HepG2 (cell line): ENCODE measurements around the gene ISCU. TPM values are rescaled to one million over a fixed set of nuclear protein-coding genes. Genes with fewer than 3 reads are reported as not detected.

ENCODE experiments used
- ATAC-seq: fragments of 200-7000 bp; cut with Tn5 transposase; 3 replicates; pipeline ENCODE4 v1.9.1; 2020; ENCODE audit warnings: mild to moderate bottlenecking, moderate library complexity
- BruUV-seq: library from RNA; stranded (reverse); fragments of 400-500 nt; replicated peaks from 2 replicates; lab custom pipeline; 2021; lab: Mats Ljungman, UMichigan
- CTCF ChIA-PET: fragments of 300-600 bp; formaldehyde crosslinking; extraction: SDS; loops from one replicate; lab custom pipeline; 2021; ENCODE audit warnings: low total read pairs, inconsistent platforms, low intra/inter-chr PET ratio; lab: Yijun Ruan, JAX
- POLR2A ChIA-PET: fragments of 350-600 bp; sonication (Branson Sonifier 250); formaldehyde crosslinking; loops from one replicate; lab custom pipeline; 2020; ENCODE audit warnings: antibody characterized with exemption, inconsistent platforms; lab: Yijun Ruan, JAX
- DNase-seq: peaks from one replicate; pipeline ENCODE4 v3.0.0-alpha.2; 2015; ENCODE audit warnings: low spot score
- FAIRE-seq: peaks from 3 replicates; lab custom pipeline; 2011; peaks lifted over from hg19 to GRCh38; lab: Jason Lieb, UNC
- H2AFZ ChIP-seq: one replicate; pipeline ENCODE4 v1.6.1; 2011; ENCODE audit warnings: low read length, inconsistent platforms
- H3K27ac ChIP-seq: fragments of 300-600 bp; 3 replicates; pipeline ENCODE4 v1.8.0; 2011; ENCODE audit warnings: mixed run types, mild to moderate bottlenecking, mixed read lengths, low read length, inconsistent platforms; ENCODE audit not compliant: insufficient read depth; ENCODE audit errors: extremely low read length
- H3K27me3 ChIP-seq, 2 experiments: fragments of 200-600 bp in 1 of 2; 2 replicates in 1 of 2; 3 replicates in 1 of 2; pipeline versions ENCODE4 v1.6.0 to v1.8.0; 2011; ENCODE audit warnings: low read length in 2 of 2, mild to moderate bottlenecking in 2 of 2, moderate library complexity in 2 of 2, inconsistent platforms in 1 of 2; ENCODE audit not compliant: insufficient read depth in 2 of 2, control insufficient read depth in 1 of 2
- H3K36me3 ChIP-seq, 2 experiments: fragments of 200-600 bp in 1 of 2; replicated peaks in 1 of 2; 2 replicates in 1 of 2; 3 replicates in 1 of 2; pipeline versions ENCODE4 v1.5.1 to v1.8.0; 2011; ENCODE audit warnings: low read length in 2 of 2, inconsistent platforms in 1 of 2; ENCODE audit not compliant: insufficient read depth in 2 of 2, control insufficient read depth in 1 of 2
- H3K4me1 ChIP-seq: 2 replicates; pipeline ENCODE4 v1.5.1; 2012; ENCODE audit warnings: low read length, inconsistent platforms; ENCODE audit not compliant: insufficient read depth
- H3K4me2 ChIP-seq: 2 replicates; pipeline ENCODE4 v1.6.0; 2011; ENCODE audit warnings: low read depth, low read length, inconsistent platforms
- H3K4me3 ChIP-seq, 3 experiments: fragments of 200-600 bp in 1 of 3; sonication (generic), shearing (Covaris generic) in 1 of 3; replicated peaks in 1 of 3; 2 replicates each; pipeline ENCODE4 v1.5.1; 2011 to 2016; ENCODE audit warnings: low read length in 3 of 3, inconsistent platforms in 2 of 3, low read depth in 2 of 3, mild to moderate bottlenecking in 2 of 3, control low read depth in 1 of 3, mixed read lengths in 1 of 3; ENCODE audit not compliant: insufficient read depth in 1 of 3
- H3K79me2 ChIP-seq: one replicate; pipeline ENCODE4 v1.6.1; 2011; ENCODE audit warnings: low read length, inconsistent platforms; ENCODE audit not compliant: insufficient read depth
- H3K9ac ChIP-seq: 2 replicates; pipeline ENCODE4 v1.6.0; 2011; ENCODE audit warnings: mild to moderate bottlenecking, low read depth, low read length, inconsistent platforms; ENCODE audit not compliant: insufficient read depth
- H3K9me3 ChIP-seq: 2 replicates; pipeline ENCODE4 v1.5.1; 2012; ENCODE audit warnings: mild to moderate bottlenecking, low read length
- H4K20me1 ChIP-seq: 2 replicates; pipeline ENCODE4 v1.6.0; 2011; ENCODE audit warnings: inconsistent platforms, mild to moderate bottlenecking, low read length, moderate library complexity; ENCODE audit not compliant: insufficient read depth
- CREB3 ChIP-seq: sonication (generic); formaldehyde crosslinking; IDR thresholded peaks from 2 replicates; pipeline ENCODE4 v1.5.0; 2020; ENCODE audit warnings: missing genetic modification reagents
- FOXO1 ChIP-seq: sonication (generic); formaldehyde crosslinking; IDR thresholded peaks from 2 replicates; pipeline ENCODE4 v1.4.0; 2020; ENCODE audit warnings: missing genetic modification reagents
- JARID2 ChIP-seq: sonication (generic); formaldehyde crosslinking; IDR thresholded peaks from 2 replicates; pipeline ENCODE4 v1.8.1; 2023; ENCODE audit warnings: missing genetic modification reagents, inconsistent platforms; ENCODE audit not compliant: insufficient replicate concordance
- ZFP36L1 ChIP-seq: sonication (generic); formaldehyde crosslinking; IDR thresholded peaks from 2 replicates; pipeline ENCODE4 v1.8.0; 2022; ENCODE audit warnings: mild to moderate bottlenecking, missing genetic modification reagents, moderate library complexity
- ZFP62 ChIP-seq: sonication (generic); formaldehyde crosslinking; IDR thresholded peaks from 2 replicates; pipeline ENCODE4 v1.4.0; 2020; ENCODE audit warnings: missing genetic modification reagents
- ZNF142 ChIP-seq: sonication (generic); formaldehyde crosslinking; IDR thresholded peaks from 2 replicates; pipeline ENCODE4 v1.4.0; 2020; ENCODE audit warnings: missing genetic modification reagents
- ZNF576 ChIP-seq: sonication (generic); formaldehyde crosslinking; IDR thresholded peaks from 2 replicates; pipeline ENCODE4 v1.4.0; 2020; ENCODE audit warnings: mild to moderate bottlenecking, missing genetic modification reagents
- ZNF891 ChIP-seq: sonication (generic); formaldehyde crosslinking; IDR thresholded peaks from 2 replicates; pipeline ENCODE4 v1.5.0; 2020; ENCODE audit warnings: mild to moderate bottlenecking, missing genetic modification reagents
- WGBS: methylation state at CpG from one replicate; pipeline ENCODE4 v1.1.6; 2017; ENCODE audit warnings: low lambda C conversion rate; 5-methylcytosine and 5-hydroxymethylcytosine counted together
- in situ Hi-C: cut with HindIII; loops from 2 replicates; pipeline ENCODE4 v1.10.0; 2017; ENCODE audit warnings: low pct_unique_long_range_greater_than_20kb; ENCODE audit not compliant: extremely low pct_ligation_motif_present
- intact Hi-C: fragments of 100-400 bp; cut with micrococcal nuclease; formaldehyde crosslinking; loops from one replicate; pipeline ENCODE4 v1.10.0; 2022; ENCODE audit not compliant: unreplicated experiment
- polyA plus RNA-seq, 8 experiments: library from polyadenylated mRNA; depleted of rRNA in 3 of 8; stranded (reverse) in 7 of 8; unstranded in 1 of 8; fragments of >200 nt; fragmentation: Illumina TruSeq in 4 of 8; extraction: Trizol in 4 of 8; gene quantifications; 2 replicates each; pipeline versions ENCODE4 v1.2.1 to v1.2.3, GENCODE V29; 2011 to 2016; ENCODE audit warnings: low read depth in 4 of 8, missing spikeins in 1 of 8, mixed read lengths in 1 of 8; ENCODE audit not compliant: insufficient read depth in 1 of 8
- total RNA-seq, 5 experiments: library from RNA; depleted of rRNA; stranded (reverse); fragments of >200 nt; fragmentation: Illumina TruSeq; extraction: Trizol; gene quantifications; 2 replicates each; pipeline ENCODE4 v1.2.3, GENCODE V29; 2016; ENCODE audit warnings: low read depth in 1 of 5

Gene ISCU
- total and polyA plus RNA-seq, 2 of the 13 experiments (the other 11 are each of a cell fraction or from before 2014, with no cell fraction given): 94.4 to 107 TPM

DNA sequence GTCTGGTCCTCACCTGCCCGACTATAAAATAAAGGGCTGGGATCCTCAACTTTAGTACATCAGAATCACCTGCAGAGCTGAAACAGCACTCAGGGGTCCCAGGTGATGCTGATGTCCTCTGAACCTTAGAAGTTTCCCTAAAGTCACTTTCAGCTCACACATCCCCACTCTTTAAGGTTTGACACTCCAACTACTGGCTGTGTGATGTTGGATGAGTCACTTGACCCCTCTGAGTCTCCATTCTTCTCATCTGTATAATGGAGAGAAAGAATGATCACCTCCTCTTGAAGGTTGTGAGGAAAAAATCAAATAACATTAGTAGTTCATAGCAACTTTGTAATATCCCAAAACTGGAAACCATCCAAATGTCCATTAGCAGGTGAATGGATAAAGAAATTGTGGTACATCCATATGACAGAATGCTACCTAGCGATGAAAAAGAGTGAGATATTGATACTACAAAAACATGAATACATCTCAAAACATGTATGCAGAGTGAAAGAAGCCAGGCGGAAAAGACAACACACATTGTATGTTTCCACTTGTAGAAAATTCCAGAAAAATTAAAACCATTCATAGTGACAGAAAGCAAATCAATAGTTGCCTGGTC lies 22.2 kb downstream of the ISCU start:
- intact Hi-C loops: no loop called here
- WGBS: 28% methylated on average over 3 of the region's 3 CpGs

More for the DNA sequence above, 22.2 kb downstream of the ISCU start:
- Histone ChIP-seq H4K20me1 (no peaks in the 10 kb centered on the region), H3K4me1 (no peaks in the 10 kb centered on the region), H3K27me3 (peaks cover 6 to 22% of the 10 kb centered on the region in 2 experiments; a peak in 4 of 5 replicates), H3K4me3 (no peak overlapping the region), H3K36me3 (no peaks in the 10 kb centered on the region), H3K79me2 (no peaks in the 10 kb centered on the region), H3K4me2 (no peak overlapping the region), H3K27ac (no peak overlapping the region), H3K9me3 (no peaks in the 10 kb centered on the region), H2AFZ (no peak overlapping the region), H3K9ac (no peak overlapping the region)
- POLR2A ChIA-PET: no interaction called here
- TF ChIP-seq ZFP36L1 (CRISPR knock-in tag) (no peak), FOXO1 (CRISPR knock-in tag) (no peak), ZNF576 (CRISPR knock-in tag) (no peak), JARID2 (no peak), CREB3 (CRISPR knock-in tag) (no peak), ZNF891 (CRISPR knock-in tag) (no peak), ZNF142 (no peak), ZFP62 (CRISPR knock-in tag) (no peak)
- CTCF ChIA-PET: no interaction called here
- in situ Hi-C loops: no loop called here
- BruUV-seq: no TSS peak
- DNase-seq: no peak
- no peak for FAIRE-seq
- no peak for ATAC-seq
